Activated CD8-positive, alpha-beta memory T cell treated with anti-CD3 and anti-CD28 coated beads, Interleukin-2, amount 50 U/mL, for 4 hours (primary cell): ENCODE results near the gene COBL.

ENCODE experiments used
- DNase-seq: peaks from one replicate; pipeline ENCODE4 v3.0.0-alpha.2; 2020

Gene COBL

DNA sequence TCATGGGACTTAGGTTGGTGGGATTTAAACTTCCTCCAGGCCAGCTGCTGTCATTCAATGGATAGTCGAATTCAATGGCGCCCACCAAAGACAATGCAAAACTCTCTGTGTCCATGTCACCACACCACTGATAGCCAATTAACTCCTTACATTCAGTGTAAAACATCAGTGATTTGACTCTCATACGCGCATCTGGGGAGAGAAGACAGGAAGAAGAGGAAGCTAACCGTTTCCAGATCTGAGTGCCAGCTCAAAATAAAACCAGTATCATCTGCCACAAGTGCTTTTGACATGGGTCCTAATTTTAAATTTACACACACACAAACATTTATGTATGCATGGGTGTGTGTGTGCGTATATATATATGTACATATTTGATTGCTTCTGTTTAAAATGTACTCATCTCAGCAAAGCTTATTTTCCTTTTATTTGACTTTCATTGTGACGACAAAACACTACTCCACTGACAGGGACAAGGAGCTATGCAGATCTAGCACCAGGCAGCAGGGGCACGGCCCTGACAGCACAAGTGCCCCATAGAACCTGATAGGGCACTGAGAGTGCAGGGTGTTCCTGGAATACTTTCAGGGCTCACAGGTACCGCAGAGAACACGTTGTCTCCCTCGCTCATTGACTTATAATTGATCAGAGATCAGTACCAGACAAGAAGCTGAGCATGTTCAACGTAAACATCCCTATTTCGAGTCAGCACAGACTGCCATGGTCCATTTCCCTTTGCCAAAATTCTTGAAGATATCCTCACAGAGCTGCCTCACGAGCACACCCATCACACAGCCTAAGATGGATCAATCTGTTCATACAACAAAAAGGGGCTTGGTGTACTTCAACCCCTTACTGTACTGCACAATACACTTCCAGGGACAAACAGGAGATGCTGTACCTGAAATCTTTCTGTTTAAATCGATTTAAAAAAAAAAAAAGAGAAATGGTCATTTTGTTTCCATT is 176.1 kb downstream of the COBL start:
- DNase-seq: no peak

DNA sequence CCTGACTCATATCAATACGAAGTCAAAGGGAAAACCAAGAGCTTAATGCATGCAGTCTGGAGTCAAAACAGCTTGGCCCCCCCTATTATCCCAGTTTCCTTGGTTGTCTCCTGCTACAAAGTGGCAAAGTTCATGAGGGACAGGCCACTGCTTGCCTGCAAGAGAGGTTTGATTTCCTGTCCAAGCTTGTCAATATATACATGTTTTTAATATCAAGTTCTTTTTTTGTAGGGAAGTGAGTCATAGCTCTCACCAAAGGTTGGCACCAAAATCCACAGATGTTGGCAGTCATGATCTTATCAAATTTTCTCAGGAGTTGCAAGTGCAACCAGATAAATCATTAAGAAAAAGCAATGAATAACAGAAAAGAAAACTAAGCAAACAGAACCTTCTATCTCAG is 176.8 kb downstream of the COBL start:
- DNase-seq: no peak

DNA sequence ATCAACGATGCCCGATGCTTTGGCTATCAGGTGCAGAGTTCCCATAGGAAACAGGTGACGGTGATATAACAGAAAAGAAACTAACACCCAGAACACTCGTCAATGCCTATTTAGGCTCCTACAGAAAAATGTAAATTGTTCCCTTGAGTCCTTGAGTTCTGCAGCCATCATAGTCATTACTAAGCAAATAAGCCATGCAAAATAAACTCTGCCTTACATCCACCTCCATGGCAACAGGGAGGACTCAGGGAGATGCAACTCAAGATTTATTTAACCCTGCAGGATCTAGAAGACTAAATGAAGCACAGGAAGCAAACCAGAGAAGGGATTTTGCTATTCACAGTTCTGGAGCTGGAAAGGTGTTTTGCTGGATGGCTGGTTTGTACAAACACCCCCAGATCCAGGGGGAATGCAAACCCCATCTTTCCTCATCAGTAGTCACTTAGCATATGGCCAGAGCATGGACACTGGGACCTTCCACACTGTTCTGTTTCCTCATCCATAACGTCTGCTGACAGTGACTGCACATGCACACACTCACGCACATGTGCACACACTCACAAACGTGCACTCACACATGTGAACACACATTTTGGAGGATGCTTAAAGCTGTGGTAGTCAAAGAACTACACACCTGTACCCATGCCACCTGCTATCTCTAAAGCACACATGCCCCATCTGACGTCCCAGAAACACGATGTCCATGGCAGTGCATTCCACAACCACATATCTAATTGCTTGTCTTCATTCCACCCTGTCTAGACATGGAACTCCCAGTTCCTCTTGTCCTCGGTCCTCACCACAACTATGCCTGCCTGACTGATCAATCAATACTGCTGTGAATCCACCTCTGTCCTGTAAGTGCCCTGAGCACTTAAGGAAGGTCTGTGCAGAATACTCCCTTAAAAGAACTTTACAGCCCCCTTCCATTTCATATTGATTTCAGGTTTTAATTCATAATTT is 178.2 kb downstream of the COBL start:
- no peak for DNase-seq

DNA sequence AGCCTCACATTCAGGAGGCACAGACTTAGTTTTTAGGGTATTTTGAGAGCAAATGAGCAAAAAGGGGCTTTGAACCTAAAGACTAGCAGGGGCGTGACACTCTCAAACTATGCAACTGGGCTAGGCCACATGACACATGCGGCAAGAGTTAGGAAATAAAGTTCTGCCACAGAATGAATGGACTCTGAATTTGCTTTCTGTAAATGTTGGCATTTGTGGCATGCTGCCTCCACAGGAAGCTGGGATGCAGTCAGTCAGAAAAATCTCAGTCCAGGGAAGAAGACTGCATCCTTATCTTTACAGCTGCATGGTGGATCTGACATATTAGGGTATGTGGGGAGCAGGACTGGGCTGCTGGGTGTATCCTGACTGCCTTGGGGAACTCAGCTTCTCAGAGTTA is 181.0 kb downstream of the COBL start:
- no peak for DNase-seq

DNA sequence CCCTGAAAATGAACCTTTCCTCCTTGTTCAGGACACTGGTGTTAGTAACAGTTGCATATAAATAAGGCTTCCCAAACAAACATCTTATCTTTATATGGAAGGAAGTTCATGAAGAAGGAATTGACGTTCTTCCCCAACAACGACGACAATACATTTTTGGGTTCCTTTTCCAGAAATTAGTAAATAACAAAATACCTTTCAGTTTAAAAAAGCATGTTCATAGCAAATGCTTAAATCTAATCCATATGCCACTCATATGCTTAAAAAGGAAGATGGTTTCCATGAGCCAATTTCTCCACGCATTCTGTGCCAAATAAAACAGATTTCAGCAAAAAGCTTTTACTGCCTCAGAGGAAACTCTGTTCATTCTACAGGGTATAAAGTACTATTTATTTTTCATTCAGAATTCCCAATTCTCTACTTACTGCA is 182.6 kb downstream of the COBL start:
- no peak for DNase-seq

DNA sequence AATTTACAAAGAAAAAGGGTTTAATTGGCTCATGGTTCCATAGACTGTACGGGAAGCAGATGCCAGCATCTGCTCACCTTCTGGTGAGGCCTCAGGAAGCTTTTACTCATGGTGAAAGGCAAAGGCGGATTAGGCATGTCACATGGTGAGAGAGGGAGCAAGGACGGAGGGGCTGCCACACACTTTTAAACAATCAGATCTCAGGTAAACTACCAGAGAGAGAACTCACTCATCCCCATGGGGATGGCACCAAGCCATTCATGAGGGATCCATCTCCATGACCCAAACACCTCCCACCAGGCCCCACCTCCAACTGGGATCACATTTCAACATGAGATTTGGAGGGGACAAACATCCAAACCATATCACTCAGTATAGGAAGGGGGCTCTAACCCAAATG is 183.9 kb downstream of the COBL start:
- no peak for DNase-seq

DNA sequence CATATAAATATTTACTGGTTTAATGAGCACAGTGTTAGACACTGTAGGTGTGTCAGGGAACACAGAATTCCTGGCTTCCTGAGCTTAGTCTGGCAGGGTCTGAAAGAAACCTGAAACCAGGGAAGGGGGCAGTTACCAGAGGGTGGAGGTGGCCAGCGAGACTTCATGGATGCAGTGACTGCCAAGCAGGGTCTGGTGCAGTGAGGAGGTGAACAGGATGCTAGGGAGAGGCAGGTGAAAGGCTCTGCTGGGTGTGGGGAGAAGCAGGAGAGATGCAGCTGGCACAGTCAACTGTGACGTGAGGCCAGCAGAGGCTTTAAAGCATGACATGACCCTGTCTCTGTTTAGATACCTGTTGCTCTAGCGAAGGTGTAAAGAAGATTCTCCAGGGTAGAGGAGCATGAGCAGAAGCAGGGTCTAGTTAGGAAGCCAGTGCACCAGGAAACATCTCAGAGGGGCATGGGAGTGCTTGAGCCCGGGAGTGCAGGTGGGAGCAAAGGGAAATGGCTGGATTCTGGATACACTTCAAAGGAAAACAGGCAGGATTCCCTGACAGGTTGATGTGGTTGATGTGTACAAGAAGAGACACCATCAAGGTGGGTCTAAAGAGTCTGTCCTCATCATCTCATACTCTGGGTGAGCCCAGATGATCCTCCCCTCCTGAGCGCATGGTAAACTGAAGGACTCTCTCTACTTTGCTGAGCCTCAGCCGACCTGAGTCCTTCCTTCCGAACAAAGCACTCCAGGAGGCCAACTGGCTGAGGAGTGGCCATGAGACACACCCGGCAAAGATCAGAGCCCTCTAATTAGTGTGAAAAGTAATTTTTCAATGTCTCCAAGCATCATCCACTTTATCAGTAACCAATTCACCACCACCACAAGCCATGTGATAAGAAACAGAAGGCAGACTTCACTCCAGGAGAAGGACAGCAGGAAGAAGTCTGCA is 186.8 kb downstream of the COBL start:
- no peak for DNase-seq

DNA sequence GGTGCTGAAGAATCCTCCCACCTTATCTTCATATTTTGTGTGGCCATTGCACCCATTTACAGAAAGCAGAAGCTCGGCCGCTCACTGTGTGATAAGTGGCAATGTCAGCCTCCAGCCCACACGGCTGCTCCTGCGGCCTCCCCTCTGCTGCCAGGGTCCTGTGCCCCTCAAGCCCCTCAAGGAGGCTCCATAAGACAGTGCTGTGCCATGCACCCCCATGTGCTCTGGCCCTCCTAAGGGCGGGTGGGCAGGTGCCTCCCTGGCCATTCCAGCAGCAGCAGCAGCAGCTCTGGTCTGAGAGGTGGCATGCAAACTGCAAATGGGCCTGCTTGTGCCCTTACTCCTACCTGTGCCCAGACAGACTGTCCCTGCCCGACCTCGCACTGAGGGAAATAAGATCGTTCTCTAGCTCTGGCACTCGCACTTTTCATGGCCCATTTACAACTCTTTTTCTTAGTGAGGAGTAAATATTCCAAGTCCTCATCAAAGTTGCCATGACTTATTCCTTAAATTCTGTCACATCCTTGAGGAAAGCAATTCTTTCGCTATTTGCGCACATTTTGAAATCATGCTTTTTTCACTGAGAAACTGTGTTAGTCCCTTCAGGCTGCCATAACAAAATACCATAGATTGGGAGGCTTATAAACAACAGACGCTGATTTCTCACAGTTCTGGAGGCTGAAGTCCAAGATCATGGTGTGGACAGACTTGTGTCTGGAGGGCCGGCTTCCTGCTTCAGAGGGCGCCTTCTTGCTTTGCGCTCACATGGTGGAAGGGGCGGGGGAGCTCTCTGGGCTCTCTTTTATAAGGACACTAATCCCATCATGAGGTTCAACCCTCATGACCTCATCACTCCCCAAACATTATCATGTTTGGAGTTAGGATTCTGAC is 187.8 kb downstream of the COBL start:
- DNase-seq: no peak

DNA sequence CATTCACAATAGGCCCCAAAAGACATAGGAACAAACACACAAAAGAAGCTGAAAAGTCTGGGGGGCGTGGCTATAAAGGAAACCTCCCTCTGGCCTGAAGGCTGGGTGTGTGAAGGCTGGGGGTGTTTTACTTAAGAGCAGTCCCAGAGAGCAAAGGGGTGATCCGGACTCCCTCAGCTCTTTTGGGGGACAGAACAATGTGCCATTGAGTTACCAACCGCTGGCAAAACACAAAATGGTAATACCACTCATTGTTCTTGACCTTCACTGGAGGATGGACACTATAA is 189.0 kb downstream of the COBL start:
- DNase-seq: no peak

DNA sequence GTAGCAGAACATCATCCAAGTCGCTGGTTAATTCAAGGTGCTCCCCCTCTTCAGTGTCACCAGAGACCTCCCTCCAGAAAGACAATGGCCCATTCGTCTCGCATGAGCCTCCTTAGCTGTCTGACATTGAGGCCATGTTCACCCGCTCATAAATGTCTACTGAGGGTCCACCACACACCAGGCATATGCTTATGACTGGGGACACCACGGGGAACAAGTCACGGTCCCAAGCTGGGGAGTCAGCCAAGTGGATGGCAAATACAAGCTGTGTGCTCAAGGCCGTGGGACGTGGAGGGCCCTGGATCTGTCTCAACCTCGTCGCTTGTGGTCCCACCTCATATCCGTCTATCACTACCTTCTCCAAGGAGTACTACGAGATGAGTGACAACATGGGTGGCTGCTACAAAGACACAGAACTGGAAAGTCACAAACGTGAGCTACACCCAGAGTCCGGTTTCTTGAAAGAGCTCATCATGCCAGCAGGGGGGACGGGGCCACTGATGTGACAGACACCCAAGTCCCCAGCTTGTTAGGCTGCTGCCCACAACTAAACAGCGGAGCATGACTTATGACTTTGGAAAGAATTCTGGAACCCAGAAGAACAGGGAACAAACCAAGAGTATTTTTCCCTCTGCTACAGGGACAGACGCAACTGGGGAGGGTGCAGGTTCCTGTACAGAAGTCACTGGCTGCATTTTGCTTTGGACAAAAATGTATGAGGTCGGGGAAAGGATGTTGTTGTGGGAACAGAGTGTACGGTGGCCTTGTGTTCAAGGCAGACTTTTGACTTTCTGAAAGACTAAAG is 189.6 kb downstream of the COBL start:
- DNase-seq: no peak

DNA sequence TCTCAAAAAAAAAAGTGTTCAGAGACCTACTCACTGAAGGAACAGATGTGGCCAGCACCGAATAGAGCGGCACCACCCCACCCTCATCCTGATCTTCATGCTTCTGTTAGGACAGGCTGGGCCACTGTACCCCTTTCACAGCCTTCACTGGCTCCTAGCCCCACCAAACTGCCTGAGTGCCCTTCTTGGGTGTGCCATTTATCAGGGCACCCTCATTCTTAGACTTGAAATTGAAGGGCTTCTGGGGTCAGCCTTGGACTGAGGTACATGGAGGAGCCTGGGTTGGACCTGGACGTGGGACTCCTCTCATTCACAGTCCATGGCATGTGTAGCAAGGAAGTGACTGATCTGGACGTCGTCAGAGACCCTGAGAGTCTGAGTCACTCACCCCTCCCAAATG is 190.3 kb downstream of the COBL start:
- no peak for DNase-seq

DNA sequence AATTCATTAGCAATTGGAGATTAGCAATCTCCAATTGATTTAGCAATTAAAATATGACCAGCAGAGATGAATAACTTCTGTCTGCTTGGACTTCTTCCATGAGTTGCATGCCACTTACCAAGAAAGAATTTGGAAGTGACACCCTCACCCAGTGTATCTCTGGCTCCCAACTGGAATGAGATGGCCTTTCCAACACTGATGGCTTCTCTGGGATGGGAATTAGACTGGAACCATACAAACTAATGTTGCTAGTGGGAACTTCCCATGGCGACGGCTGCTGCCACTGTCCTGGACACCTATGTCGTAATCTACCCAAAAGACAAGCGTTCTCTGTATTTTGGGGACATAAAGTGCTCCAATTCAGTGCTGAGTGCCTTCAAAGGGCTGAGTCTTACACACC is 192.3 kb downstream of the COBL start:
- no peak for DNase-seq

DNA sequence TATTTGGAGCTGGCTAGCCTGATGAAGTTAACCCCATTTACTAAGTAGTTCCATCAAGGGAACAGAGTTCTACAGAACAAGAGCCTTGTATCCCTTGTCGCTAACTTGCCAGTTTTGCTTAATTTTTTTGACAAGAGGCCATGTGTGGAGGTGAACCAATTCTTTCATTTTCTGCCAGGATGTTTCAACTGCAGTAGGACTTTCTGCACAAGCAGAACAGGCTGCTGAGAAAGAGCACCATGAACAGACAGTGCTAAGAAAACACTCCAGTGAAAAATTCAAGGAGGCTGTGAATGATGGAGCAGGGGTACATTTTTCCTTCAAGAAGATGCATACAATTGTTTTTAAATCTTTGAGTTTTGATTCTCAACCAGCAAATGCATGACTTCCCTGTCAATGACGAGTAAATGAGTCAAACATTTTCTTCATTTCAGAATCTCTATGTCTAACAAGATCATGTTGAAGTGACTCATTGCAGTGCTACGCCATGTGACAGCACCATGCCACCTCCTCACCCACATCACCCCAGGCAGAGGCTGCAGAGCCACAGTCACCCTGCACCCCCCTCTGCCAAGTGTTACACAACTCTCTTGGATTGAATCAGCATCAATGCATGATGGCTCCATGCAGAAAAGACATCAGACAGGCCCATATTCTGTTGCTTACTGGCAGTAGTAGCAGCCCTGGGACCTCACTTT is 193.1 kb downstream of the COBL start:
- peak; percentile 31 for DNase-seq

DNA sequence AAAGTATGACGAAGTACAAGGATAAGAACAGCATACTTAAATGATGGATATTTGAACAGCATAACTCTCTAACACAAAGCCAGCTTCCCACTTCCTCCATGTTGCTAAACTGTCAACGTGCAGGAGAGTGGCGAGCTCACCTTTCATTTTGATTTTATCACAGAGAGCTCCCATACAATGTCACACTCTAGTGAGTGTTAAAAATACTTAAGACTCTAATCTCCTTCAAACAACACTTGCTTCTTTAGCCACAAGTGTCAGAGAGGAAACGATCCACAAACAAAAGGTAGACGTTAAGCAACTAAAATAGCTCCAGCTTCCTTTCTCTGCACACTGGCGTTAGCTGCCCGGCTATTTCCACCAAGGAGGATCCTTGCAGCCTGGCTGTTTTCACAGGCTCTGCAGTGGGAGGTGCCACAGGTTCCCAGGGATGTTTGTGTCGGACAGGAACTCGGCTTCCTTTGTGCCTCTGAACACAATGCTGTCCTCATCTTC is 194.6 kb downstream of the COBL start:
- no peak for DNase-seq

DNA sequence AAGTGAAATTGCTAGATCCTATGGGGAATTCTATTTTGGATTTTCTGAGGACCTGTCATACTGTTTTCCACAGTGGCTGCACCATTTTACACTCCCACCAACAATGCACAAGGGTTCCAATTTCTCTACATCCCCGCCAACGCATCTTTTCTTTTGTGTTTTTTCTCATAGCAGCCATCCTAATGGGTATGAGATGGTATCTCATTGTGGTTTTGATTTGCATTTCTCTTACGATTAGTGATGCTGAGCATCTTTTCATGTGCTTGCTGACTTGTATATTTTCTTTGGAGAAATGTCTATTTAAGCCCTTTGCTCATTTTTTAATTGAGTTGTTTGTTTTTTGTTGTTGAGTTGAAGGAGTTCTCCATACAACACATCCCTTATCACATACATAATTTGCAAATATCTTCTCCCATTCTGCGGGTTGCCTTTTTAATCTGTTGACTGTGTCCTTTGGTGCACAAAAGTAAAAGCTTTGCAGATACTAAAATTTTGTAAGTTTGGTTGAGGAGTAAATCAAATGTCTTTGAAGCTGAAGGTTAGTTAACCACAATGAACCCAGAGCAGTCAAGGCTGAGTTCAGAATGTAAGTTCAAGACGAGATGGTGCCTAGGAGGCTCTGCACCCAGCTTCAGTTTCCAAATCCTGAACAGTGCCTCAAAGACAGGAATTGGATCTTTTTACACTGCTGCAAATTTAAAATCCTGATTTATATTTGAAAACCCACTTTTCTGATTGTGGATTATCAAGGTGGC is 195.4 kb downstream of the COBL start:
- no peak for DNase-seq

DNA sequence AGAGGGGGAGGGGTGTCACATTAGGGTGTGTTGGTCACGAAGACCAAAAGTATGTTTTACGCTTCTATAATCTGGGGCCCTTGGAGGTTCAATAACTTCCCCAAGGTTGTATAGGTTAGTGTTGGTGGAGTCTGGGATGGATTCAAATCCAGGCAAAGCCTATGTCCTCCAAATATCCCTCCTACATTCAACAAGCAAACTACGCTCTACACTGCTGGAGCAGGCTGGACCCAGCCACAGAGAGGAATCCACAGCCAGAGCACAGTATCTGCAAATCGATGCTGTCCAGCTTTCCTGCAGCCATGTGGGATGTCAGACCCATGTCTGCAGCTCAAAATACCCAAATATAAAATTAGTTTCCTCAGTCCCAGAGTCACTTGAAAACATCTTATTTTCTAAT is 198.0 kb downstream of the COBL start:
- no peak for DNase-seq

DNA sequence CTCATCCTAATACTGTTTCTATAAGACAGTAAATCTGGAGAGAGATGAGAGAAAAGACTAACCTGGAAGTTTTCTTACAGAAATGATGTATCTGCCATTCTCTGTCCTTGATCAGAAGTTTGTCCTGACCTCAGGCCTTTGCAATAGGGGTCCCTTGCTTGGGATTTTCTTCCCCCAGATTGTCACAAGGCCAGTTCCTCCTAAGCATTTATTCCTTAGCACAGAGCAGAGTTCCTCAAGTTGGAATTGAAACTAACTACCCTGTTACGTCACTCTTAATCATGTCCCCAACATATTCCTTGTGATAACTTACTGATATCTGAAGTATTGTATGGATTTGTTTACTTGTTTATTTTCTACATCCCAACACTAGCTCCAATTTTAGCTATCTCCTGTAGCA is 202.1 kb downstream of the COBL start:
- DNase-seq: no peak

DNA sequence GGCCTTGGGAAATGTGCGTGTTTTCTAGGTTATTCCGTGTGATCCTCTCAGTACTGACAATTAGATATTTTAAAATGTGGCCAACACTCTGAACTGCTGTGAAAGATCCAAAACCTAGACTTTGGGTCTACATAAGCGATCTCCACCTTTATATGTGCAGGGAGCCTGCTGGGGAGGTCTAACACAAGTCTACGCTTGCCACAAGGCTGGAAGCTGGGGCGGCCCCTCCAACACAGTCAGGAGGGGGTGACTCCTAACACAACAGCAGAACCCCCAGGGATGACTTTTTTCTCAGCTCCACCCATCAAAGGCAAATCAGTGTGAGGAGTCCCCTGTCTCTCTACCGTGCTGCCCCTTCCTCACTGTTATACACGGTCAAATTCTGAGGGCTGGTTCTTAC is 202.6 kb downstream of the COBL start:
- DNase-seq: no peak

DNA sequence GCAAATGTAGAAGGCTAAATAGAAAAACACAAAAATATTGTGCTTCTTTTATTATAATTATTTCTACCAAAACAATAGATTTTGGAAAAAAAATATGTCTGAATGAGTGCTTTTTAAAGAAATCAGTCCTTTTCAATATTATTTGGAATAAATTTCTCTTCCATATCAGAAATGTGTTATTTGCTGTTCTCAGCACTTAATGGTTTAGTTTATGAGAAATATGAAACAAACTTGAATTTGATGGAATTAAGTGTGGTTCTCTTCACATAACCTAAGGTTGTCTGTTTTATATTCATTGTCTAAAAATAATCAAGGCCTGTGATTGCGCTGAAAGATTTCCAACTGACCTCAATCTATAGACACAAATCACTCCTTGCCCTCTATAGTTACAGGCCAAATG is 203.0 kb downstream of the COBL start:
- DNase-seq: no peak
